SU-DHL-6 (cell line): Measurements from ENCODE around the gene ANXA6.

ENCODE experiments used
- CTCF ChIP-seq: fragments of 200-600 bp; sonication (generic); IDR thresholded peaks from one replicate; pipeline ENCODE4 v1.5.1; 2017; ENCODE audit warnings: antibody characterized with exemption, mild to moderate bottlenecking, low read length, moderate library complexity; ENCODE audit not compliant: insufficient read depth, poor library complexity, severe bottlenecking
- EZH2phosphoT487 ChIP-seq: fragments of 200-600 bp; sonication (generic), shearing (Covaris generic); conservative IDR thresholded peaks from 2 replicates; pipeline ENCODE4 v1.6.1; 2018; ENCODE audit warnings: mild to moderate bottlenecking, antibody characterized with exemption, low read length, moderate library complexity, mixed read lengths

GRCh38 chr5:151130235-151130921, 27.2 kb downstream of the ANXA6 start:
- TF ChIP-seq CTCF (no peak), EZH2phosphoT487 (no peak)
